ENCODE measurements around the gene KAT8. TPM values are rescaled to one million over a fixed set of nuclear protein-coding genes. Genes with fewer than 3 reads are reported as not detected.

The KAT8 gene
- 56.5 TPM for total RNA-seq
- long read RNA-seq, transcript KAT8-201 (11 exons, 1,525 nt), result major isoform, 17 of 30 reads
- long read RNA-seq, partial matches to known transcripts, result 7 of 30 reads
- long read RNA-seq, other reads (novel, unspliced or antisense), result 4 of 30 reads

GRCh38 chr16:31117384-31118222 lies at the start of gene KAT8:
Gene KAT8, plus strand, starts transcription at chr16:31117664. Its CDS starts 18 bp downstream, at chr16:31117682.
- DNase-seq (ENCODE audit: low spot score), result peak; percentile 99
- intact Hi-C loops (cut with DNase I), result loop anchor here (10.0 kb wide), 1 partner anchor 67 kb away; the partner anchor contains the start of gene FUS

- intact Hi-C loops (cut with DNase I), result loop anchor here (5.0 kb wide), 2 partner anchors 40 to 115 kb away; partner anchors contain the start of genes SETD1A and STX4
Observed at GRCh38 chr16:31071861-31072260, 45.6 kb upstream of the KAT8 start.

DNA sequence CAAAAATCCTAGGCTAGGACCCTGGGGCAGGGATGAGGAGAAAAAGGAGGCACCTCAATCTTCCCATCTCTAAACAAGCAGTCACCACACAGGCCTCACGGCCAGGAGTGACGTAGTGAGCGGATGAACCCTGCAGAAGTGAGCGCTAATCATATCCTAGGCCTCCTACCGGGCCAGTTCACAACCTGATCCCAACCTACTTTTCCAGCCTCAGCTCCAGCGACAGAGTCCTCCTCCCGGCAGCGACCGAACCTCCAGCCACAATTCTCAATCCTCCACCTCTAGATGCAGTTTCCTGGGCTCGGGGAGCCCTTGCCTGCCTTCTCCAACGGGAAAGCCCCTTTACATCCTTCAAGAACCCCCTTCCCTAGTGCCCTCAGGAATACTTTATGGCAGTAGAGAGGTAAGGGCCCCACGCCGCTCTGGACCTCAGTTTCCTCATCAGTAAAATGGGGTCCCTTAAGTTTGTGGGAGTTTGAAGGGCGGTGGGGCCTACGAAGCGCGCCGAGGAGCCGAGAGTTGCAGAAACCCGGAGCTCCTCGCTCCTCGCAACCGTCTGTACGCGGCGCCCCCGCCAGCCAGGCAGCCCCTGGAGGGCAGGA lies 44.8 kb upstream of the KAT8 start:
- DNase-seq (ENCODE audit: low spot score), result no peak
- intact Hi-C loops (cut with DNase I), result loop anchor here (5.0 kb wide), 2 partner anchors 40 to 115 kb away; partner anchors contain the start of genes SETD1A and STX4

More at GRCh38 chr16:31071861-31072260, 45.6 kb upstream of the KAT8 start:
- no peak for DNase-seq (ENCODE audit: low spot score)

GRCh38 chr16:31073142-31073969 lies 44.1 kb upstream of the KAT8 start:
- DNase-seq (ENCODE audit: low spot score), result peak; percentile 95
- intact Hi-C loops (cut with DNase I), result loop anchor here (5.0 kb wide), 2 partner anchors 41 to 116 kb away; partner anchors contain the start of genes SETD1A and STX4

GRCh38 chr16:31073970-31074813 lies 43.3 kb upstream of the KAT8 start, which contains the start of the genes ZNF646 and ZNF668:
Gene ZNF646, plus strand, starts transcription at chr16:31074422. Its CDS starts 1,903 bp downstream, at chr16:31076325.
Gene ZNF668, minus strand, starts transcription at chr16:31074240. Its CDS starts 9,781 bp downstream, at chr16:31064459.
- intact Hi-C loops (cut with DNase I), result loop anchor here (2.0 to 5.0 kb wide), 4 partner anchors 21 to 117 kb away; partner anchors contain the start of genes SETD1A, STX4 and VKORC1
- DNase-seq (ENCODE audit: low spot score), result peak; percentile 100

GRCh38 chr16:31074814-31075183 lies 42.7 kb upstream of the KAT8 start:
- DNase-seq (ENCODE audit: low spot score), result no peak
- intact Hi-C loops (cut with DNase I), result loop anchor here (2.0 to 5.0 kb wide), 5 partner anchors 20 to 117 kb away; partner anchors contain the start of genes HSD3B7, SETD1A, STX4 and VKORC1

- intact Hi-C loops (cut with DNase I), result loop anchor here (5.0 kb wide), 1 partner anchor 89 kb away; the partner anchor contains the start of gene HSD3B7
- no peak for DNase-seq (ENCODE audit: low spot score)
Observed at GRCh38 chr16:31076319-31076718, 41.1 kb upstream of the KAT8 start.

- intact Hi-C loops (cut with DNase I), result loop anchor here (5.0 kb wide), 1 partner anchor 90 kb away; the partner anchor contains the start of gene HSD3B7
Observed at GRCh38 chr16:31077024-31077423, 40.4 kb upstream of the KAT8 start.

GRCh38 chr16:31077592-31078396 lies 39.7 kb upstream of the KAT8 start:
- DNase-seq (ENCODE audit: low spot score), result no peak
- intact Hi-C loops (cut with DNase I), result loop anchor here (5.0 kb wide), 1 partner anchor 90 kb away; the partner anchor contains the start of gene HSD3B7

More at GRCh38 chr16:31077024-31077423, 40.4 kb upstream of the KAT8 start:
- no peak for DNase-seq (ENCODE audit: low spot score)

DNA sequence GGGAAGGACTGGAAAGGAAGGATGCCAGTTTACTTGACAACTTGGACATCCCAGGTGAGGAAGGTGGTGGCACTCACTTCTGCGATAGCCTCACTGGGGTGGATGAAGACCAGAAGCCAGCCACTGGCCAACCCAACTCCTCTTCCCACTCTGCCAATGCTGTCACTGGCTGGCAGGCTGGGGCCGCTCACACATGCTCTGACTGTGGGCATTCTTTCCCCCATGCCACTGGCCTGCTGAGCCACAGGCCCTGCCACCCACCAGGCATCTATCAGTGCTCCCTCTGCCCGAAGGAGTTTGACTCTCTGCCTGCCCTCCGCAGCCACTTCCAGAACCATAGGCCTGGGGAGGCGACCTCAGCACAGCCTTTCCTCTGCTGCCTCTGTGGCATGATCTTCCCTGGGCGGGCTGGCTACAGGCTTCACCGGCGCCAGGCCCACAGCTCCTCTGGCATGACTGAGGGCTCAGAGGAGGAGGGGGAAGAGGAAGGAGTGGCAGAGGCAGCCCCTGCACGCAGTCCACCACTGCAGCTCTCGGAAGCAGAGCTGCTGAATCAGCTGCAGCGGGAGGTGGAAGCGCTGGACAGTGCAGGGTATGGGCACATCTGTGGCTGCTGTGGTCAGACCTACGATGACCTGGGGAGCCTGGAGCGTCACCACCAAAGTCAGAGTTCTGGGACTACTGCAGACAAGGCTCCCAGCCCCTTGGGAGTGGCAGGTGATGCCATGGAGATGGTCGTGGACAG lies 38.7 kb upstream of the KAT8 start:
- no peak for DNase-seq (ENCODE audit: low spot score)
- intact Hi-C loops (cut with DNase I), result loop anchor here (5.0 kb wide), 1 partner anchor 91 kb away; the partner anchor contains the start of gene HSD3B7

GRCh38 chr16:31079342-31079944 lies 38.0 kb upstream of the KAT8 start:
- no peak for DNase-seq (ENCODE audit: low spot score)
- intact Hi-C loops (cut with DNase I), result loop anchor here (5.0 kb wide), 1 partner anchor 92 kb away; the partner anchor contains the start of gene HSD3B7

DNA sequence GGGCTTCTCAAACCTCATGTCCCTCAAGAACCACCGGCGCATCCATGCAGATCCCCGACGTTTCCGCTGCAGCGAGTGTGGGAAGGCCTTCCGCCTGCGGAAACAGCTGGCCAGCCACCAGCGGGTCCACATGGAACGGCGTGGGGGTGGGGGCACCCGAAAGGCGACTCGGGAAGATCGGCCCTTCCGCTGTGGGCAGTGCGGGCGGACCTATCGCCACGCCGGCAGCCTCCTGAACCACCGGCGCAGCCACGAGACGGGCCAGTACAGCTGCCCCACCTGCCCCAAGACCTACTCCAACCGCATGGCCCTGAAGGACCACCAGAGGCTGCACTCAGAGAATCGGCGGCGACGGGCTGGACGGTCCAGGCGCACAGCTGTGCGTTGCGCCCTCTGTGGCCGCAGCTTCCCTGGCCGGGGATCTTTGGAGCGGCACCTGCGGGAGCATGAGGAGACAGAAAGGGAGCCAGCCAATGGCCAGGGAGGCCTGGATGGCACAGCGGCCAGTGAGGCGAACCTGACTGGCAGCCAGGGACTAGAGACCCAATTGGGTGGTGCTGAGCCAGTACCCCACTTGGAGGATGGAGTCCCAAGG lies 37.3 kb upstream of the KAT8 start:
- no peak for DNase-seq (ENCODE audit: low spot score)
- intact Hi-C loops (cut with DNase I), result no loop called here

- intact Hi-C loops (cut with DNase I), result no loop called here
- DNase-seq (ENCODE audit: low spot score), result no peak
Observed at GRCh38 chr16:31080756-31081419, 36.6 kb upstream of the KAT8 start.

GRCh38 chr16:31081428-31082351 lies 35.8 kb upstream of the KAT8 start:
- intact Hi-C loops (cut with DNase I), result no loop called here
- no peak for DNase-seq (ENCODE audit: low spot score)

Data from cardiac septum (tissue), 1 donor.